Amniotic epithelial cell (primary cell): ENCODE results near the gene PRKG1.
"Not testable (repeated sequence)": the region's sequence is repeated elsewhere in the genome, so short reads cannot be mapped to it uniquely, and the experiment has no call there.

ENCODE experiments used
- DNase-seq: peaks from one replicate; pipeline ENCODE4 v3.0.0-alpha.2; 2010; ENCODE audit warnings: low read depth

PRKG1 gene

DNA sequence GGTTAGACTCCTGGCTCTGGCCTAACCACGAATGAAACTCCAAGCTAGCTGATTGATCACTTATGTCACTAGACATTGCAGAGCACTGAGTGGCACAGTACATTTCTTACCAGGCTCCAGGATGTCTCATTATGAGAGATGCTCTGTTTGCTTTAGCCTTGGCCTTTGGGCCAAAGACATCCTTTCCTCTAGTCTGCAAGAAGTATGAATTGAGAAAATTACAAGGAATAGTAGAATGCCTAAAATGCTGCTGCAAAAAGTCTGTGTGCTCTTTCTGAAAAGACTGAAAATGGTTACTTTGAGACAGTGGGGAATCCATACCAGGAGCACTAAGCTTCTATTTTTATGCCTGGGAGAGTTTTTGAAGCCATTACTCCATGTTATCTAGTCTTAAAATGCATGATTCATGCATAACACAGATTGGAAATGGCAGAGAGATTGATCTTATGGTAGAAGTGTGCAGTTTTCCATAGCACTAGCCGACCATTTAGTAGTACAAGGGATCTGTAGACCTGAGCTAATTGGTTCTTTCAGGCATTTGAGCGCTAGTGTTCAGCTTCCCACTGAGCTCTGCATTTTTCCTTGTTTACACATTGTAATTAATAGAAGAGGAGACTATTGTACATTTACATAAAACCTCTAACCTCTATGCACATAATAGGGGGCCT is 303.8 kb downstream of the PRKG1 start:
- peak; percentile 16 for DNase-seq

DNA sequence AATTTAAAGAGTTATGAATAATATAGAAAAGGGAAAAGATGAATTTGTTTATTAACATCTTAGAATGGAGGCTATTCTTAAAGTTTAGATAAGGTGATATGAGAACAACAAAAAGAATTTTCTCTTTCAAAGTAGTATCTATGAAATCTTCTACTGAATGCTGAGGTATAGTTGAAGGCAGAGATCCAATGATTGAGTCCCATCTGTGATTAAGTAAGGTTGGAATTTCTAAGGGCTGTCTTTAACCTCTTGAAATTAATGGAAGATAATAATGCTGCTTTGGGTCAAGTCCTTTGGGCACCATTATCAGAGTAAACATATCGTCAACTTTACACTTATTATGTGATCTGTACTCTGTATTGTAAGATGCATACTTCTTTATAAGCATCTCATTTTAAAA is 307.9 kb downstream of the PRKG1 start:
- no peak for DNase-seq

DNA sequence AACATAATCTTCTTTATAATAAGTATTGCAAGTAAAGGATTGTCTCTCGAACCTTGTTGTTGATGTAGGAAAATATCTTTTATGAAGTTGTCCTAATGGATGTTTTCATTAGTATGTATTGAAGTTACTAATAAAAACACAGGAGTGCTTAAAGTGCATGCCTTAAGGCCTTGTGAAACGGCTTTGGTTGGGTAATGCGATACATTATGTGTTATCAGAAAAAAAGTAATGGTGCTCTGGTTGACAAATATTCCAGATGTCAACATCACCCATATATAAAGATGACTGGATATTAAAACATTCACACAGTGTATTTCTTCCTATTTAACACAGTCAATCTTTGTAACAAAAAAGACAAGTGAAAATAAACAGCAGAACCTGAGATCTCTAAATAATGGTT is 310.7 kb downstream of the PRKG1 start:
- DNase-seq = peak; percentile 34

DNA sequence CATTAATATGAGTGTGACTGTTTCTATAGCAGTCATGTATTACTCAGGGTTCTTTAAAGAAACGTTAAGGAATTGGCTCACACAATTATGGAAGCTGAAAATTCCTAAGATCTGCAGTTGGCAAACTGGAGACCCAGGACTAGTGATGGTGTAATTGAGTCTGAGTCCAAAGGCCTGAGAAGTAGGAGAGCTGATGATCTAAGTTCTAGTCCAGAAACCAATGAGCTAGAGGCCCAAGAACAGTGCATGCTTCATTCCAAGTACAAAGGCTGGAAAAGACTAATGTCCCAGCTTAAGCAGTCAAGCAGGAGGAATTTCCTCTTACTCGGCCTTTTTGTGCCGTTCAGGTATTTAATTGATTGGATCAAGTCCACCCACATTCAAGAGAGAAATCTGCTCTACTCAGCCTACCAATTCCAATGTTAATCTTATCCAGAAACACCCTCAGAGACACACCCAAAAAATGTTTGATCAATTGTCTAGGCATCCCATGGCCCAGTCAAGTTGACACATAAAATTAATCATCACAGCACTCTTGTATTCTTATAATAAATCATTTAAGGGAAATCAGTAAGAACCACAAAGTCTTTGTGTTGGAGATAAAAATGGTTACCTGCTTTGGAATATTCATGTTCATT is 312.1 kb downstream of the PRKG1 start:
- DNase-seq = peak; percentile 3

DNA sequence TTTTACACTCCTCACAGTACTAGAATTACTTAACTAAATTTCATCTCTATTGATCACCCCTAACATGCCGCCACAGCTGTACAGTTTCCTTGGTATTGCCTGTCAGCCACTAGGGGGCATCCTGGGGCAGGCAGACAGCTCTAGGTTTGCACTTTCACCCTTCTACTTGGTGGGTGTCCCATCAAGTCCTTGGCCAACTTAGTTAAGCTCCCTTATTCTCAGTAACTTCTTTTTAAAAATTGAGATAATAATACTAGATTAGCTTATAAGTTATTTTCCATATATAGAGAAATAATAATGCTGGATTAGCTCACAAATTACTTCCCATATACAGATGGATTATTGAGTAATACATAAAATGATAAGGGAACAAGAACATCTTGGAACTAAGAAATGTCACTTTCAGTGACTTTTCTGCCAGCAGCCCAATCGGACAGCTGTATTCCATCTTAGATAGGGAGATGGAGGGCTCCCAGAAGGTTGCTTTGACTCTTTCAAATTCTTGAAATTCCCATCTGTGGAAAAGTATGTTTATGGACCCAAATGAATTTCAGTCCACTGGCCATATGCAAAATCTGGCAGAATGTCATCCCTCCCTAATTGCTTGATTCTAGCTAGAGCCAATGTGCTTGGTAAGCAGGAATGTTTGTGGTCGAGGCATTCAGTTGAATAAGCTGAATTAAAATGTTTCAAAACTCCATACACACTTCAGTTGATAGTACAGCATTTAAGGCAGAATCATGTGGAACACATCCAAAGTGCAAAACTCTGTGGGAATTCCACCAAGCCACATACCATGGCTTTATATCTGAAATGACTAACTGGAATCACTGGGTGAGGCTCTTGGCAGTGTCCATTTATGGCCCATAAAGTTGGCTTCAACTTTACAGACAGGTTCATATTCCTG is 315.4 kb downstream of the PRKG1 start:
- peak; percentile 87 for DNase-seq

GRCh38 chr10:51393006-51393405 is 318.7 kb downstream of the PRKG1 start:
- DNase-seq = not testable (repeated sequence)

- no peak for DNase-seq
Measured at GRCh38 chr10:51394039-51394438, 319.8 kb downstream of the PRKG1 start.

- DNase-seq = no peak
Measured at GRCh38 chr10:51397244-51397643, 323.0 kb downstream of the PRKG1 start.

DNA sequence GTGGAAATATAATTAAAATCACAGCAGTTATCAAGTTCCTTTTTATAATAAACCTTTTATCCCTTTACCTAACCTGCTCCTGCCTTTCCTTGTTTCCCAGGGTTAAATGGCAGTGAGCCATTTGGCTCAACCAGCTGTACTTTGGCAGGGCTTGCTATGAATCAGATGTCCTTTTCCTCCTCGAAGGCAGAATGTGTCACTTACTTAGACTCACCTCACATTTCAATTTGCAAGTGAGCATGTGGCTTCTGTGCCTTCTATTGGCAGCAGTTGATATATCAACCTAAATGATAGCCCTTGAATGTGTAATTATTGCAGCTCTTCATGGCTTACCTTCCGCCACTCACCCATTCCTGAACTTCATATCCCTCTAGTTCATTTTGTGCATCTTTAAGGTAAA is 323.4 kb downstream of the PRKG1 start:
- DNase-seq = peak; percentile 35

DNA sequence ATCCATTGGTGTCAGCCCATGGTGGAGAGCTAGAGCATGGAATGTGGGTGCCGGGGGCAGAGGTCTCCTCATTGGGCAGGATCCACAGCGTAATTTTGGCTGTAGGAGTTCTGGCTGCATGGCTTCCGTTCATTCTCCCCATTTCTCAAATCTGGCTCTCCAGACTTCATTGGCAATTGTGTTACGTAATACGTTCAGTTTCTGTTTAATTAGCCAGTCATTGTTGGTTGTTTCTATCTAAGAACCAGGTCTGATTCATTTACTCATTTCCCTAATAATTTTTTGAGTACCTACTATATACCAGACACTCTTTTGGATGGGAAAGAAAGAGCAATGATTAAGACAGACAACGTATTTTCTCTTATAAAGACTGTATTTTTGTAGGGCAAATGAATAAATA is 325.6 kb downstream of the PRKG1 start:
- no peak for DNase-seq

DNA sequence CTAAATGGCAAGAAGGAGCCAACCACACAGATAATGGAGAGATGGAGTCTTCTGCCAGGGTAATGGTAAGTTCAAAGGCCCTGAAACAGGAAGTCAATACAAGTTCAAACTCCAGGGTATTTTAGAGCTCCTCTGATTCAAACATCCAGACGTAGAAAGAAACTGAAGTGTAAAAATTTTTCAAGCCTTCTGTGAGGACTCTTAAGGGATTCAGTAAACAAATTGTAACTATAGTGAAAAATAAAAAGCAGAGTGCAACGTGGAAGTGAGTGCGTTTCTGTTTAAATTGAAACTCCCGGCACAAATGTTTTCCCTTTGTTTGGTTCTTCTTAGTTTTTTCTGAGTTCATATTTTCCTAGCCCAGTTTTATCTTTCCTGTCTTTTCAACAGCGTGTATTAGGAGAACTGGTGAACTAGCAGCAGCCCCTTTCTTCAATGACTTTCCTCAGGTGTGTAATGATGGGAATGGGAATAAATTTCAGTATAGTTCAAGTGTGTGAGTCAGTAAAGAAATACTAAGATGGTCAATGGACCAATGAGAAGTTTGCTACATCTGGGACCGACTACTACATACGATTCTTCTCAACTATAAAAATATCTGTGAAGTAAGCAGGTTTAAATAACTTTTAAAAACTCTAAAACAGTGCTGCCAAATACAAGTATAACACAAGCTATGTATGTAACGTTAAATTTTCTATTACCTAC is 326.3 kb downstream of the PRKG1 start:
- no peak for DNase-seq

DNA sequence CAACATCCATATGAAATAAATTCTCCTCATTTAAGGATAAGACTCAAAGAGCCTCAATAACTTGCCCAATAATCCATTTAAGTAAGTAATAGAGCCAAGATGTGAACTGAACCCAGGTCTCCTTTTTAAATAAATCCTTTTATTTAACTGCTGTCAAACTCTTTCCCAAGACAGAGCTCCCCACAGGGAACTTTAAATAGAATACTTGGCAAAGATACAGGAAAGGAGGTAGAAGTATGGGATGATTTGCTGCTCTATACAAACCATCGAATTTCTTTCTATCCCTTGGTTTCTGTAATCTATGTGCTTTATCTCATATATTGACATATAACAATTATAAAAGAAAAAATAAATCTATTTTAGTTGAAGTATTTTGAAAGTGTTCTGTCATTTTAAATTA is 329.2 kb downstream of the PRKG1 start:
- DNase-seq = no peak

DNA sequence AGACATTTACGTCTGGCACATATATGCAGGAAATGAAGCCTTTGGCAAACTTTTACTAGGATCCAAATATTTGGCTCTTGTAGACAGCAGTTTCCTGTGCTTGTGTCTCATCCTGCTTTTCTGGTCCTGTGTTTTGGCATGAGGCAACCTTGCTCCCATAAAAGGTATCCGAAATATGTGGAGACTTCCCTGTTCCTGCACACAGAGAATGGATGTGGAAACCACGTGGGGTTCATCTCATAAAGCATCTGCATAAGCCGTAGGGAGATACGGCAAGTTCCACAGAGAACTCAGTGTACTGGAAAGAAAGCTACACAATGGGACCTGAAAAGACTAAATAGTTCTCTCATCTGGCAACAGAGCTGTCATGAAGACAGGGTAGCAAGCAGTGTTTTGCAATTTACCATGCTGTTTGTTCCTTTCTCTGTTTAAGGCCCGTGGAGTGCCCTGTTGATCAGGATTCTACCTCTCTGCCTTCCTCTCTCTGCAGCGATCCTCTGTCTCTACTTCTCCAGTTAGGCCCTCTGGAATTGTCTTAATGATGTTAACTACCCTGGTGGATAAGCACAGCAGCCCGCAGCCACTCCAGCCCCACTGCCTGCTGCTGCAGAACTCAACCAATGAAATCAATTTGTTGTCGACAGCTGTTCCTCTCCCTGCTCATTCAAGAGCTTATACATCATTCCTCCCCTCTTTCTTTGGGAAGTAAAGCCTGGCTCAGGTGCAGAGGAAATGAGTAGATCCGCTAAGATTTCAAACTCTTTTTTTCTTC is 331.5 kb downstream of the PRKG1 start:
- DNase-seq = no peak

DNA sequence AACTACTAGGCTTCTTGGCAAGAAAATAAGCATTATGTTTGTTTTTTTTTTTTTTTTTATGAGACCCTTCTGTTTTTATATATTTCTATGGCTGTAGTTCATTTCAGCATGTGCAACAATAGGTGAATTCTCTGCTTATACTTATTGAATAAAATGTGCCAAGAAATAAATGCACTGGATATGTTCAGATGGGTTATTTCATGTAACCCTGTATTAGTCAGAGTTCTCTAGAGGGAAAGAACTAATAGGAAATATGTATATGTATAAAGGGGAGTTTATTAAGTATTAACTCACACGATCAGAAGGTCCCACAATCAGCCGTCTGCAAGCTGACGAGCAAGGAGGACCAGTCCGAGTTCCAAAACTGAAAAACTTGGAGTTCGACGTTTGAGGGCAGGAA is 332.3 kb downstream of the PRKG1 start:
- DNase-seq = no peak

GRCh38 chr10:51416494-51416893 is 342.2 kb downstream of the PRKG1 start:
- no peak for DNase-seq

- DNase-seq = no peak
Measured at GRCh38 chr10:51419196-51420093, 345.2 kb downstream of the PRKG1 start.

DNA sequence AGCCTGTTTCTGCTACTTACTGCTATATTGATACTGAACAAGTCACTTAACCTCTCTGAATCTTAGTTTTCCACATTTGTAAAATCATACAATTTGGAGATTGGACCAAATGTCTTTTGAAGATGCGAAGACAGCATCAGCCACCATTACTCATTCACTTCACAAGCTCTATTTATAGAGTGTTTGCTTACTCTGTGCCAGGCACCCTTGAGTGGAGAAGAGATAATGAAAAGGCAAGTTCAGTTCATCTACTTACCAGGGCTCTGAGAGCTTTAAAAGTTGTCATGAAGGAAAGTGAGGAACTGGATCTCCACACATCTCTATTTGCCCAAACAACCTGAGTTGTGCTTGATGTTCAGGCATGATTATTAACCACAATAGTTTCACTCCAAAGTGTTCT is 347.6 kb downstream of the PRKG1 start:
- peak; percentile 20 for DNase-seq

GRCh38 chr10:51422311-51423120 is 348.2 kb downstream of the PRKG1 start:
- DNase-seq = peak; percentile 43

DNA sequence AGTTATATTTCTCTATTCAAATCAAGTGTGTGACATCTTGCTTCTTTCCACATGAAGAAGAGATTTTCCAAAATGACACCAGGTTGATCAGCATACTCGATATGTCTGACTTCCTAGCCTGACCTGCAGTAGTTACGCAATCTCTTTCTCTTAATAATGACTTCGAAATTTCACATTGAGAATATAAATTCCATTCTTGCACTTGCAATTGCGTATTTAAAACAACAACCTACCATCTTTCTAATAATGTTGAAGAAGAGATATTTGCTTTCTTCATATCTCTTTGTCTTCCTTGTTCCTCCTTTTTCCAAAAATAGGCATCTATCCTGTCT is 348.8 kb downstream of the PRKG1 start:
- no peak for DNase-seq

GRCh38 chr10:51425431-51425830 is 351.1 kb downstream of the PRKG1 start:
- no peak for DNase-seq
